Measurements from ENCODE around the gene MECP2.
"Not testable (repeated sequence)": the region's sequence is repeated elsewhere in the genome, so short reads cannot be mapped to it uniquely, and the experiment has no call there.

MECP2 gene

DNA sequence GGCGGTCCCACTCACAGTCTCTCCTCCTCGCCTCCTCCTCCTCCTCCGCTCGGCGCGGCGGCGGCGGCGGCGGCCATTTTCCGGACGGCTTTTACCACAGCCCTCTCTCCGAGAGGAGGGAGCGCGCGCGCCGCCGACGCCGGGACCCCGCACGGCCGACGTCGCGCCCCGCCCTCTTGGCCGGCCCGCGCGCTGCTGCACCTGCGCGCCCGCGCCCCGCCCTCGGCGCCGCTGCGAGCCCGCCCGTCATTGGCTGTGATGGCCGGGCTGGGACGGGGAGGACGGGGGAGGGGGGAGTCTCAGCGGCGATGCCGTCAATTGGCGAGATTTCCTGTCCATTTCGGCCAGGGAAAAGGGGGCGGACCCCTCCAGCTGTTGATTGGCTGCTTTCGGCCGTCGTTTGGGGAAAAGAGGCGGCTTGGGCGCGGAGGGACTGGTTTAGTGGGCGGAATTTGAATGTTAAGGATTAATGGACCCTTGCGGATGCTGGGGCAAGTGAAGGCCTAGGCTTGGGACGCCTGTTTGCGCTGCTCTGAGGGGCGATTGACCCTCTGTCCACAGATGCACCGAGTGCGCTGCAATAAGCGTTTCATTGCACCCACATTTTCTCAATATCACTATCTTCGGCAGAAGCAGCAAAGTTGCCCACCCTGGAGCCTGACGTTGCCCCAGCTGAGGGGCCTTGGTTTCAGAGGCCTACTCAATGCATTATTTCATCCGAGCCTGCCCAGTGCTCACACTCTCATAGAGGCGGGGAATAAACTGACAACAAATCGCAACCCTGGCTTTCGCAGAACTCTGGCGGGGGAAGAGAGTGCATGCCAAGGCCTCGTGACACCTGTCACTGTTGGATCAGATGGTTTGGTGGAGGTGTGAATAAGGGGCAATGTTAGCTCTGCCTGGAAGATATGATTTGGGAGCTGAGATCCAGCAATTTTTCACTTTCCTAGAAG is at the start of gene MECP2:
TSS of gene MECP2 (minus strand) at position 129 of the 953 bp plus-strand sequence.
- peak; percentile 76 for DNase-seq

DNA sequence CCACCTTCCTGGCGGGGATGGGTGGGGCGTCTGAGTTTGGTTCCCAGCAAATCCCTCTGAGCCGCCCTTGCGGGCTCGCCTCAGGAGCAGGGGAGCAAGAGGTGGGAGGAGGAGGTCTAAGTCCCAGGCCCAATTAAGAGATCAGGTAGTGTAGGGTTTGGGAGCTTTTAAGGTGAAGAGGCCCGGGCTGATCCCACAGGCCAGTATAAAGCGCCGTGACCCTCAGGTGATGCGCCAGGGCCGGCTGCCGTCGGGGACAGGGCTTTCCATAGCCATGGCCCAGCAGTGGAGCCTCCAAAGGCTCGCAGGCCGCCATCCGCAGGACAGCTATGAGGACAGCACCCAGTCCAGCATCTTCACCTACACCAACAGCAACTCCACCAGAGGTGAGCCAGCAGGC is 46.5 kb upstream of the MECP2 start, which contains the start of gene OPN1LW:
TSS of gene OPN1LW (plus strand) at position 234 of the 400 bp plus-strand sequence. CDS start at position 275, 41 bp downstream.
- DNase-seq: not testable (repeated sequence)

DNA sequence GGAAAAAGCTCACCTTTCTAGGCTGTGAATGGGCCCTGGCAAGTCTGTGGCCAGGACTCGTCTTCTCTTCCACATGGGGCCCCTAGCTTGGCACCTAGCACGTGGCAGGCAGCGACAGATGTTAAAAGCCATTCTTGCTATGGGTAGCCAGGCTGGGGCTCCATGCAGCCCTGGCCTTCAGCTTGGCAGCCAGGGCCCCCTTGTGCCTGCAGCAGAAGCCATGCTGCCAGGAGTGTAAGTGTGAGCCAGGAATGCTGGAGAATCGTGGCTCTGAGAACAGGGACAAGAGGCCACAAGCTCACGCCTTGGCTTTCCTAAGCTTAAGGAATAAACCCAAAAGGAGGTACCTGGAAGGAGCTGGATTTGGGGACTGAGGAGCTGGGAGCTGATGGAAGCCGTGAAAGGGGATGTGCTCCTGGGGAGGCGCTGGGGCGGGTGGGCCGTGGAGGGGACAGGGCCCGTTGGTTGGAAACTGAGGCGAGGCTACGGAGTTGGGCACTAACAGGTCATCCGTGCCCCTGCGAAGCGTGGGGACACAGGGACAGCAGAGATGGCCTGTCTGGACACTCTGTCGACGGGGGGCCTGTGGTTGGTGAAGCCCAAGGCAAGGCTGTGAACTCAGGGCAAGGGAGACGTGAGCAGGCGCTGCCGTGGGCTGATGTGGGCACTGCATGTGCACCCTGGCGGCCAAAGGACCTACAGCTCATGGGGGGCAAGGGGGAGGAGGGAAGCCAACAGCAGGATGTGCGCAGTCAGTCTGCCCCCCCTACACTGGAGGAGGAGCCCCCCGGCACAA is 45.6 kb upstream of the MECP2 start:
- DNase-seq: no peak

DNA sequence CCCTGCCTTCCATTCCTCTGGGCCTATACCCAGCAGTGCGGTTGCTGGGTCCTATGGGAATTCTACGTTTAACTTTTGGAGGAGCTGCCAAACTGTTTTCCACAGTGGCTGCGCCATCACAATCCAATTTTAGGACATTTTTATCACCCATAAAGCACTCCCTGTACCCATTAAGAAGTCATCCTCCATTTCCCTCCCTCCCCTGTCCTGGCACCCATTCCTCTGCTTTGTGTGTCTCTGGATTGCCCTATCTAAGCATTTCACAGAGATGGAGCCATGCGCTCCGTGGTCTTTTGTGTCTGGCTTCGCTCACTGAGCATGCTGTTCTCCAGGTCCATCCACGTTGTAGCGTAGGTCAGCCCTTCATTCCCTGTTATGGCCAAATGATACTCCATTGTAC is 44.9 kb upstream of the MECP2 start:
- no peak for DNase-seq

DNA sequence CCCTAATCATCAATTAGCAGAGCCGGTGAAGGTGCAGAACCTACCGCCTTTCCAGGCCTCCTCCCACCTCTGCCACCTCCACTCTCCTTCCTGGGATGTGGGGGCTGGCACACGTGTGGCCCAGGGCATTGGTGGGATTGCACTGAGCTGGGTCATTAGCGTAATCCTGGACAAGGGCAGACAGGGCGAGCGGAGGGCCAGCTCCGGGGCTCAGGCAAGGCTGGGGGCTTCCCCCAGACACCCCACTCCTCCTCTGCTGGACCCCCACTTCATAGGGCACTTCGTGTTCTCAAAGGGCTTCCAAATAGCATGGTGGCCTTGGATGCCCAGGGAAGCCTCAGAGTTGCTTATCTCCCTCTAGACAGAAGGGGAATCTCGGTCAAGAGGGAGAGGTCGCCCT is 43.2 kb upstream of the MECP2 start:
- DNase-seq: no peak

DNA sequence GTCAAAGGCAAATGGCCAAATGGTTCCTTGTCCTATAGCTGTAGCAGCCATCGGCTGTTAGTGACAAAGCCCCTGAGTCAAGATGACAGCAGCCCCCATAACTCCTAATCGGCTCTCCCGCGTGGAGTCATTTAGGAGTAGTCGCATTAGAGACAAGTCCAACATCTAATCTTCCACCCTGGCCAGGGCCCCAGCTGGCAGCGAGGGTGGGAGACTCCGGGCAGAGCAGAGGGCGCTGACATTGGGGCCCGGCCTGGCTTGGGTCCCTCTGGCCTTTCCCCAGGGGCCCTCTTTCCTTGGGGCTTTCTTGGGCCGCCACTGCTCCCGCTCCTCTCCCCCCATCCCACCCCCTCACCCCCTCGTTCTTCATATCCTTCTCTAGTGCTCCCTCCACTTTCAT is 42.7 kb upstream of the MECP2 start:
- no peak for DNase-seq

DNA sequence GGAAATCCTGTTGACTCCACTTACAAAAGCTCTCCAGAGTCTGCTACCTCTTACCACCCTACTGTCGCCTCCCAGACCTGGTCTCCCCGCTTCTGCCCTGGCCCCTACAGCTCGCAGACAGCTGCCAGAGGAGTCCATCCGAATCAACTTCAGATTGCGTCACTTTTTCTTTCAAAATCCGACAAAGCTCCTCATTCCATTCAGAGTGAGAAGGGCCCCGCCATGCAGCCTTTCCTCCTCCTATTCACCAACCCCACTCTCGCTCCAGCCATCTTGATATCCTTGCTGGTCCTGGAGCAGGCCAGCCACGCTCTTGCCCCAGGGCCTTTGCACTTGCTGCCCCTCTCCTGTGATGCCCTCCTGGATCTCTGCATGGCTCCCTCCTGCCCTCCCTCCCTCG is 41.3 kb upstream of the MECP2 start:
- DNase-seq: no peak

DNA sequence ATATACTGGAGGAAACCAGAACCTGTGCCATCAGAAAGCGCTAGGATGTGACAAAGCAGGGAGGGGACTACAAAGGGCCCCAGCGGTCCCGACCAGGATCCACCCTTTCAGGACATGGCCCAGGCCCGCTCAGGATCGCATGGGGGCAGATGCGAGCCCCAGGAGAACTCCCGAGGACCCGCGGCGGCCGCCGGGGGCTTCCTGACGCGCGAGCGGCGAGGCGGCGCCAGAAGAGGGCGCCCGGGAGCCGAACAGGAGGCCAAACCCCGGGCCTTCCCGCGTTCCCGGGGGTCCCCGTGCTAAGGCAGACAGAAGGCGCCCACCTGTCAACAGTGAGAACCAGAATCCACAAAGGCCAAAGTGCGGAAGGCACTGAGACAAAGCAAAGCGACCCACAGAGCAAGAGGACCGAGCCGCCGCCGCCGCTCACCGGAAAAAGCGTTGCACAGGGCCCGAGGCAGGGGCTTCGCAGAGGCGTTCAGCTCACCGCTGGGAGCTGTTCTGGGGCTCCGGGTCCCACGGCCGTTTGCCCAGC is 39.2 kb upstream of the MECP2 start:
- DNase-seq: peak; percentile 21

DNA sequence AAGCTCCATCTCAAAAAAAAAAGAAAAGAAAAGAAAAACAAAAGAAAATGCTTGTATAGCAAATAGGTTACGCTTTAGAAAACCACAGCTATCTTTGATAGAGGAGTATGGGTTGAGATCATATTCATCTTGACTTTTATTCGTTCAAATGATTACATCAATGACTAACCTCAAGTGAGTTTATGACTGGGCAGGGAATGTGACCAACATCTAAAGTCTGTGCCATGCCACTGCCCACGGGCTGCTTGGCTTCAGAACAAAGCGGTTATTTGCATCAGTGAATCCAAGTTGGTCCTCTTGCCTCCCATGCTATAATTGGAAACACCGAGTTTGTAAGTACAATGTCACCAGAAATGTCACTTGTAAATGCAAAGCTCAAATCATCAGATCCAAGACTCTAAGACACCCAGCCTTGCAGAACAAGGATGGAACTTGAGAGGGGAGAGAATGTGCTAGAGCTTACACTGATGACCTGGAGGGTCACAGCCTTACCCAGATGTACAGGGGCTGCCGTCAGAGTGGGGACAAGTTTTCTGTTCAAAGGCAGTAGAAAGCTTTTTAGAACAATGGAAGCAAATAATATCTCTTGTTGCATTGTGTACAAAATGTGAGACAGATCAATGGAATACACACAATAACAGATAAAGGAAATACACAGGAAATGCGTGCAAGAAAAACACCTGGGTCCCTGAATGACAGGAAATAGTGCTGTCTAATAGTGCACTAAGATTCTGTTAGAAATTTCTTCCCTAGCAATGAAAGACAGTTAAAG is 38.1 kb upstream of the MECP2 start:
- DNase-seq: no peak

DNA sequence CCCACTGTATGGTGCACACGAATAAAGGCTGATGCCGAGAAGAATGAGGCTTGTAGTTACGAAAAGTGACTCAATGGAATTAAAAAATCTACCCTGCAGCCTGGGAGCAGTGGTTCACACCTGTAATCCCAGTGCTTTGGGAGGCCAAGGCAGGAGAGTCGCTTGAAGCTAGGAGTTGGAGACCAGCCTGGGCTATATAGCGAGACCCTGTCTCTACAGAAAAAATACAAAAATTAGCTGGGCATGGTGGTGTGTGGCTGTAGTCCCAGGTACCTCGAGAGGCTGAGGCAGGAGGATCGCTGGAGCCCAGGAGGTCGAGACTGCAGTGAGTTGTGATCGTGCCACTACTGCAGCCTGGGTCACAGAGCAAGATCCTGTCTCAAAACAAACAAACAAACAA is 34.8 kb upstream of the MECP2 start:
- no peak for DNase-seq

DNA sequence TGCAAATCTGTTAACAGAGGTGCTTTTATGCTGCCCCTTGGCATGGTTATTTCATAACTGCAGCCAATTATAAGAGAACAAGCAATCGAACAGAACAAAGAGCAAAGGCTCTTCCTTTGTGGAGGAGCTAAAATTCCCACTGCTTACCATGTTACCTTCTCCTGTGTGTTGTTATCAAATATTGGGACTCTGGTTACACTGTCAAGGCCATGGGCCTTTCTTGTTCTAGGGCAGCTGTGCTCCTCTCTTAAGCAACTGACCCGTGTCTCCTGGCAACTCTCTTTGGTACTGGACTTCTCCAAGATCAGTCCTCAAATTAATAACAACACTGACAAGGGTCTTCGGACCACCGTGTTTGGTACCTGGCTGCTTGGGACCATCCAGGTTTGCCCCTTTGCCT is 34.4 kb upstream of the MECP2 start:
- DNase-seq: no peak

DNA sequence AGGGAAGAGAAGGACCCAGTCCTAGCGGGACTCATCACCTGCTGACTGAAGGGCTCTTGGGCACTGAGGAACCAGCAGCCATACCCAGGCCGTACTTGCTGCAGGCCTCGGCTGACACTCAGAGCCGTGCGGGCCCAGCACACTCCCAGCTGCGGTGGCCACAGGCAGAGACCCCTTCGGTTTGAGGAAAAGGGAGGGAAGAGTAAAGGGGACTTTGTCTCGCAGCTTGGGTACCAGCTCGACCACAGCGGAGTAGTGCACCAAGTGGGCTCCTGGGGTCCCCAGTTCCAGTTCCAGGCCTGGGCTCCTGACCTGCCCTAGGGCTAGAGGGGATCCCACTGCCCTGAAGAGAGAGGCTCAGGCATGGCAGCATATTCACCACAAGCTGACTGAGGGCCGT is 28.6 kb upstream of the MECP2 start:
- DNase-seq: no peak

DNA sequence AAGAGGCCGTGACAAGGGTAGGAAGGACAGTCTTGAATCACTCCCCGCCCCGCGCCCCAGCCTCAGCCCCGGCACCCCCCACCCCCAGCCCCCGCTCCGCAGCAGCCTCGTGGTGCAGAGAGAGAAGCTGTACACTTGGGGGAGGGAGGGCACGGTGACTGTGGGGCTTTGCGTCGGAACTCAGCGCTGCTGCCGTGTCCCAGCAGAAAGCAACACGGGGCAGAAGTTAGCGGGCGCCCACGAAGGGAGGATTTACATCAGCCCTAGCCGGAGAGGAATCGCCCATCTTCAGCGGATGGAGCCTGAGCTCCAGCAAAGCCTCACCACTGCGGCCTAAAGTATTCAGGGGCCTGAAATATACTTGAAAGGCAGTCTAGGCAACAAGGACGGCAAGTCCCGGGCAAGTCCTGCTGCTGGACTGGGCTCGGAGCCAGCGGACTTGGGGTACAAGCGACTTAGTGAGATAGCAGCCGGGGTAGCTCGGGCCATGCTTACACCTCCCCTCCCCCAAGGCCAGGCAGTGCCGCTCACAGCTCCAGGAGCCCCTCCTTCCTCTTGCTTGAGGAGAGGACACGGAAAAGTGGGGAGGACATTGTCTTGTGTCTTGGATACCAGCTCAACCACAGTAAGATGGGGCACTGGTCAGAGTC is 28.0 kb upstream of the MECP2 start:
- DNase-seq: no peak

DNA sequence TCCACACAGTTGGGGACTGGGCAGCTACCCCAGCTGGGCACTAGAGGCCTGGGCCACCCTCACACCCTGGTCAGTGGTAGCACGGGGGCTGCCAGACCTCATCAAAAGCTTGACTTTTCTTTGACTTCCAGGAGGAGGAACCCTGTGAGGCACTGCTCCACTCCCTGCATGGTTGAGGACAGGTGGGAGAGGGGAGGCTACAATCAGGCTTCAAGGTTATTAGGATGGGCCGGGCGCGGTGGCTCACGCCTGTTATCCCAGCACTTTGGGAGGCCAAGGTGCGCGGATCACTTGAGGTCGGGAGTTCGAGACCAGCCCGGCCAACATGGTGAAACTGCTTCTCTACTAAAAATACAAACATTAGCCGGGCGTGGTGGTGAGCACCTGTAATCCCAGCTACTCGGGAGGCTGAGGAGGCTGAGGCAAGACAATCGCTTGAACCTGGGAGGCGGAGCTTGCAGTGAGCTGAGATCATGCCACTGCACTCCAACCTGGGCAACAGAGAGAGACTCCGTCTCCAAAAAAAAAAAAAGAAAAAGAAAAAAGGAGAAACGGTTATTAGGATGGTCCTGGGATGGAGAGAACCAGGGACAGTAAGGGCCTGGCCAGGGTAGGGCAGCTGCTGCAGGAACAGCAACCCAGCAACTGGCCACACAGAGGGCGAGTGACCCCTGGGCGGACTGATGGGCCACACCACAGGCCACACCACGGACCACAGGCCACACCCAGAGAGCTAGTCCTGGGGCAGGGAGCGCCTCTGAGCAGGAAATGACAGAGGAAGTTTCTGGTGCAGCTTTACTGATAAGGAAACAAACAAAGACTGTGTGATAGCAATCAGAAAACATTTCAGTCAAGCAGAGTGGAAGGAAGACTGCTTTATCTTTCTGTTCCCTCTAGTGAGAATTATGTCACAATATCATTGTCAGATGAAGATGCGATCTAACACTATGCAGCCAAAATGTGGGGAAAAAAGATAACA is 26.0 kb upstream of the MECP2 start:
- no peak for DNase-seq

DNA sequence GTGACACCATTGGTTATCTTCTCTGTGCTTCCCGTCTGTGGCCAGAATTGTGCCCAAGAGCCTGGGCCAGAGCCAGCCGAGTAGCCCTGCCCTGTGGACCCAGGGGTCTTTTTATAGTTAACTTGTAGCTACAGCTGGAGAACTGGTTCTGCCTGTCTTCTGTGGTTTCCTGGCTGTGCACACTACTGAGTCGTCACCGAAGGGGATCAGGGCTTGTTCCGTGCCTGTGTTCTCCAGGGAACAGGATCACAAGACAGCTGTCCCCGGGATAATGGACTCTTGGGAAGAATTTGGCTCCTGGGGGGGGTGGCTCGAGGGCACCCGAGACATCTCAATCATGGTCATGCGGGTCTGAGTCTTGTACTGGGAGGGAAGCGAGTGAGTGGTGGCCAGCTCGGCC is 24.4 kb upstream of the MECP2 start:
- no peak for DNase-seq

DNA sequence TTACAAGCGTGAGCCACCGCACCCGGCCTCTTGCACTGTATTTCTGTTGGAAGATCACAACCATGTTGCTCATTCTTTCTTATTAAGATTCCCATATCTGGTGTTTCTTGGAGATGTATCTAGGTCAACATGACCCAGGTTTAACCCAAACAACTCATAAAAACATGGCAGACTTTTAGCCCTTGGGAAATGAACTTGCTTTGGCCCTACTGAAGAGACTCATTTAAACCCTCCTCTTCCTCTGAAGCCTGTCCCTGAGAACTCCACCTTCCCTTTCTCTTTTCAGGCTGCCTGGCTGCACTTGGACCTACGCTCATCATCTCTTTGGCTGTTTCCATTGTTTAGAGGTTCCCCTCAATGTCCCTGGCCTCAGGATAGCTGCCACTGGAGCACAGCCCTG is 23.7 kb upstream of the MECP2 start:
- DNase-seq: no peak

DNA sequence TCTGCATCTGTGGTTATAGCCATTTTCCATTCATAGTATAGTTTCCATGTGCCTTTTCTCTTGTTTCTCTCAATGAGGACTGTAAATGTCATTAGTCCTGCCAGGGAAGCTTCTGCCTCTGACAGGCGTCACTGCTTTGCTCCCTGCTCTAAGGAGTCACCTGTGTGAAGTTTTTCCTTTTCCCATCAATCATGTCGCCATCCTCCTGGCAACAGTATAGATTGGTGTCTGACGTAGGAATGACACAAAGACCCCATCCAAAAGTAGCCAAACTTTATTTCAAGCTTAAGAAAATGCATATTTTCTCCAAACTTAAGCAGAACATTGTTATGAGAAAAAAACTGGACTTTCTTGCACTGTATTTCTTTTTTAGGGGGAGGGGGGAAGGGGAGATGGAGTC is 23.1 kb upstream of the MECP2 start:
- no peak for DNase-seq

DNA sequence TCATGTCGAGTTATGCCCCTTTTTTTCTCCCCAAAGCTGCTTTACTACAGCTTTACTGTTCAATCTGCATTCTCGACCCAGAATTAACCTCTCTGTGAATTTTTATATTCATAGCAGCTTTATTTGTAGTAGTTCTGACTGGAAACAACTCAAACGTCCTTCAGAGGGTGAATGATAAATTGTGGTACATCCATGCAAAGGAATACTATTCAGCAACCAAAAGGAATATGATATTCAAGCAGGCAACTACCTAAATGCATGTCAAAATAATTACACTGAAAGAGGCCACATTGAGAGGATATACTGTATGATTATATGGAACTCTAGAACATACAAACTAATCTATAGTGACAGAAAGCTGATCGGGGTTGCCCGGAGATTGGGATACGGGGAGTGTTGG is 20.0 kb upstream of the MECP2 start:
- no peak for DNase-seq

DNA sequence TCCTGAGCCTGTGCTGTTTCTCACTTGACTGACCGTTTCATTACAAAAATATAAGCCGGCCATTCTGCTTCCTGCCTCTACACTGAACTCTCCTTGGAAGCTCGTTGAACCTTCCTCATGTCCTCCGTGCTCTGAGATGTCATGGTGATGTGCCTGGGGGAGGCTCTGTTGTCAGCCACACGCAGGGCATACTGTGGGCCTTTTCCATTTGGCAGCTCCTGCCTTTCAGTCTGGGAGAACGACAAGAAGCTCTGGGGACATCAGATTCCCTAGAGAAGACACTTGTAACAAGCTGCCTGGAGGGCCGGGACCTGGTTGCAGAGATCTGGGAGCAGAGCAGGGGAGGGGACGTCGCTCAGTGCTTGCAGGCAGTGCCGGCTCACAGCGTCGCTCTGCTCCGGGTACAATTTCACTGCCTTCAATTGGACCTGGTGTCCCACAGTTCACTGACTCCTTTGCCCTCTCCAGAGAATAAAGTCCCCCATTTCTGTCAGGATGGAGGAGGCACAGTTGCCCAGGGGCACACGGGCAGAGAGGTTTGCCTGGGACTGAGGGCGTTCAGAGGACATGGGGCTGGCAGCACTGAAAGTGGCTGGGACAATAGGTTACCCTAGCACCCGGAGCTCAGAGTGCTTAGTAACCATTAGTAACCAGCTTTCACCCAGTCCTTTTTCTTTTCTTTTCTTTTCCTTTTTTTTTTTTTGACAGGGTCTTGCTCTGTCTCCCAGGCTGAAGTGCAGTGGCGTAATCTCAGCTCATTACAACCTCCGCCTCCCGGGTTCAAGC is 19.1 kb upstream of the MECP2 start:
- DNase-seq: no peak

DNA sequence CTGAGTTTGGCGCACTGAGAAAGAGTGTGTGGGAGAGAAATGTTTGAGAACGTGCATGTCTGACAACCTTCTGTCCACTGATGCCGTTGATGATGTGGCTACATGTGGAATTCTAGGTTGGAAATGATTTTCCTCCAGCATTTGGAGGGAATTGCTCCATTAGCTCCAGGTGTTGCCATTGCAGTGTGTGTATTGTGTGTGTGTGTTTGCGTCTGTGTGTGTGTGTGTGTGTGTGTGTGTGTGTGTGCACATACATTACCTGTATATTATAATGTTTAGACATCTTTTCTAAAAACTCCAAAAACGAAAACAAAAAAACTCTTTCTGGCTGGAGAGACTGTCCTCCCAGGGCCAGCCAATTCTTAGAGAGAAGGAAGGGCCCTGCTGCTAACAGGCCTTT is 18.2 kb upstream of the MECP2 start:
- DNase-seq: no peak

Data from NCI-H524 treated with DMSO at 0.1 percent for 48 hours (cell line).